UCSD-AML1 (cell line): ENCODE measurements around the gene ASL.
"Not testable (repeated sequence)": the region's sequence is repeated elsewhere in the genome, so short reads cannot be mapped to it uniquely, and the experiment has no call there.

Experiments used
- DNase-seq: peaks from one replicate; lab custom pipeline; 2025; ENCODE audit not compliant: unreplicated experiment; lab: John Stamatoyannopoulos, UW

The ASL gene

DNA sequence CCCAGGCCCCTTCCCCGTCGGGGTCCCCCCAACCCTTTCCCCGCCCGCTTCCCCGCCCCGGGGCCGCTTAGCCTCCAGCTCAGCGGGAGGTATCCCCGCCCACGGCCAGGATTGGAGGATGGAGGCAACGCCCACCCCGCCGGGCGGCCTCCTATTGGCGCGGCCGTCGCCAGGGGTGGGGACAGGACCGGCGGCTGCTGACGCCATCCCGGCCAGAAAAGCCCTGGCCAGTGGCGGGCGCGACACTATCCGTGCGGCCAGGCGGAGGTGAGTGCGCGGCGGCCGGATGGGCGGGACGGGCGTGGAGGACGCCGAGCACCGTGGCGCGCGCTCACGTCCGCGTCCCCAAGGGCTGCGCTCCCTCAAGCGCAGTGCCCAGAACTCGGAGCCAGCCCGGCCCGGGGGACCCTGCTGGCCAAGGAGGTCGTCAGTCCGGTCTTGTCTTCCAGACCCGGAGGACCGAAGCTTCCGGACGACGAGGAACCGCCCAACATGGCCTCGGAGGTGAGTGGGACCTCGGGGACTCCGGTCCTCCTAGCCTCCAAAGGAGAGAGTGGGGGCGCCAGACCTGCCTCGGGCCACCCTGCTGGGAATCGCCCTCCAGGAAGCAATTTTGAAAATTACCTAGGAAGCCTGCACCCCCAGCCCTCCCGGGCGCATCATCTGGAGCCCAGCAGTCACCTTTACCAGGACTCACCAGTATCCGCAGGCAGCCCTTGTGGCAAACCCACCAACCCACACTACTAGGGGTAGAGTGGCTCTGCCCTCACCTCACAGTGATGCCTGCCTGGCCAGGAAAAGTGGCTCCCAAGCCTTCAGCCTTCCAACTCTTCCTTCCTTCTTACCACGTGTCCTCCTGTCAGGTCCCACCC lies at the start of gene ASL:
Gene ASL, plus strand, starts transcription at position 230 of the 872 bp plus-strand sequence. Its CDS starts 263 bp downstream, at position 493.
- peak; percentile 85 for DNase-seq

DNA sequence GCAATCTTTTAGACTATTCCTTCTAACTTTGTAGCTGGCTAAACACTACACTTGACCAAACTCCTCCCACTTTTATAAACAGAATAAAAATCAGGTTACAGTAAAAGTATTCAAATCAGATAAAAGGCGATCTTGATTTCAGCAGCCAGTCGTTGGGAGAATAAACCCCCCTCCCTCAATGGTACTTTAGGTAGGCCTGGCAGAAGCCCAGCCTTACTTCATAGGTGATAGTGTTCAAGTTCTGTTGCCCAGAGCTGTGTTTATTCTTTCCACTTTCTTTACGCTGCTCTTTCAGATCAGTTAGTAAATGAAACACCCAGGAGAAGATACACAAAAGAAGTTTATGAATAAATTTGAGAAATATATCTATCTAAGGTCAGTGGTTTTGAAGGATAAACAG lies 47.3 kb upstream of the ASL start:
- DNase-seq, result not testable (repeated sequence)

DNA sequence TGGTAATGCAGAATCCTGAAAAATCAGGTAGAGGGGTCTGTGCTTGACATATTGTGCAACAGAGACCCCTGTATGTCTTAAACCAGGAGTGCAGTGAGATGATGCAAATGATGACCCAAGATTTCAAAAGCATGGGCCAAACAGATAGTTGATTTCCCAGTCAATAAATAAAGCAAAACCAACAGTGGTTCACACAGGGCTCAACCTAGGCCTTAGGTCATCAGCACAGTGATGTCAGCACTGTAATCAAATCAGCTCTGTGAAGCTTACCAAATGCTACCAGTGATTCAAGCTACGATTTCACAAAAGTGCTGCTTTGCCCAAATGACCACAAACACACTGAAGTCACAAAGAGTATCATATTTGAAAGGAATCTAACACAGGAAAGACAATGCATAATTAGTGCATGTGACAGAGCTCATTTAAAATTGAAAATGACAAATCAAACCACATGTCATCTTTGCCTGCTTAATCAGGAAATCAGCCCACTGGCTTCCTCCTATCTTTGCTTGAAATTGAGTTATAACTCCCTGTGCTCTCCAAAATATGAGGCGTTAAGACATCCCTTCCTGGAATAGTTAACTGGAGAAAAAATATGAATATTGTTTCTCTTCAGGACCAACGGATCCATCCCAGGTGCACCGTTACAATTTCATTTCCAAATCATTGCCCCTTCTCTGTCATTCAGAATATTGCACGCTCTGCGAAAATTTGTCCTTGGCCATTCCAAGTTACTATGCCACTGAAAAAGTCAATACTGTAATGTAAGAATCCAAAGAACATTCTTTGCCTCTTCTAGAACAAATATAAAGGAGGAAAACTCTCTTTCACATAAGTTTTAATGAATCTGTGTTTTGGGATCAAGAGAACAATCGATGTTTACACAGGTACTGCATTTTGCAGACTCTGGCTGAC lies 41.9 kb upstream of the ASL start:
- DNase-seq, result no peak

DNA sequence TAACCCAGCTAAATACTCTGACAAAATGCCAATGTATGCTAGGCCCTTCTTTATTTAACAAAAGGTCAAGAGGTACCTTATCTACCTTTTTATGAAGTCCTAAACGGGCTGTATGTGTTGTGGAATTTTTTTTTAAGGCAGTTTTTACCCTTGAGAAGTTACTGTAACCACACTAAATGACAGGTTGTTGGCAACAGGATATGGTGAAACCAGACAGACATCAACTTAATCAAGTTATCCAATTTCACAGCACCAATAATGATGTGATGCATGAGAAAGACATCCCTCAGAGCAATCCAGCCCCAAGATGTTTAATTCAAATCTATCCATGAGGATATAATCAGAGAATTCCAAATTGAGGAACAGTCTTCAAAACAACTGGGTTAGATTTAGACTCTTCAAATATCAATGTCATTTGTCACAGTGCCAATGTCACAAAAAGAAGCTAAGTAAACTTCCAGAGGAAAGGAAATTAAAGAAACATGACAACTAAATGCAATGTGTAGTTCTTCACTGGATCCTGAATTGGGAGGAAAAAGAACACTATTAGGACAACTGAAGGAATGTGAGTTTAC lies 41.1 kb upstream of the ASL start:
- DNase-seq, result not testable (repeated sequence)

DNA sequence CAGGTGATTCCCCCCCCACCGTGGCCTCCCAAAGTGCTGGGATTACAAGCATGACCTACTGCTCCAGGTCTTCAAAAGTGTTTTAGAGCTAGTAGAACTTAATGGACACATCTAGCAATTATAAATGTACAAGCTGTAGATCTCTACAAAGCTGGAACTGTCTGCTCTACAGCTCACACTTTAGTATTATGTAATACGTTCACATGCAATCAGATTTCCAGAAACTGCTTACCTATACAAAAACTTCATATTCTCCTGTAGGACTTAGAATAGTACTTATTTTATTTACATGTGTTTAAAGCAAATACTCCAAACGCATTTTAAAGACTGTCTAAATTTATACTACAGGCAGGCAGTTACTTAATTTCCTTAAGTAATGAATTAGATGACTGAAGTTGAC lies 39.2 kb upstream of the ASL start:
- DNase-seq, result no peak

DNA sequence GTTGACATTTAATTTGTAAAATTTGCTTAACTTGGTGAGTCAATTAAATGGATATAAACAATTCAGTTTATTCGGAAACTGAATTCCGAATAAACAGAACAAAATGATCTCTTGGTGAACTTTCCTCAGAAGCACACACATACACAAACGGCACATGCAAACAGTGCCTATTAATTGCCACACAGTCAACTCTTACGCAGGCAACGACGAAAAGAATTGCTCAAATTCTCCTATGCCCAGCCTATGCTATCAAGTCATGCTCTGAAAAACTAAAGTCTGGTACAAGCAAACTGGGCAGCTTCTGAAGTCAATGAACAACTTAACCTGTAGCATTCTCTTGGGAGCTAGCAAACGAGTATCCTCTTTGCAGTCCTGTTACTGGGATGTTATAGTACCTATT lies 38.8 kb upstream of the ASL start:
- DNase-seq, result no peak

DNA sequence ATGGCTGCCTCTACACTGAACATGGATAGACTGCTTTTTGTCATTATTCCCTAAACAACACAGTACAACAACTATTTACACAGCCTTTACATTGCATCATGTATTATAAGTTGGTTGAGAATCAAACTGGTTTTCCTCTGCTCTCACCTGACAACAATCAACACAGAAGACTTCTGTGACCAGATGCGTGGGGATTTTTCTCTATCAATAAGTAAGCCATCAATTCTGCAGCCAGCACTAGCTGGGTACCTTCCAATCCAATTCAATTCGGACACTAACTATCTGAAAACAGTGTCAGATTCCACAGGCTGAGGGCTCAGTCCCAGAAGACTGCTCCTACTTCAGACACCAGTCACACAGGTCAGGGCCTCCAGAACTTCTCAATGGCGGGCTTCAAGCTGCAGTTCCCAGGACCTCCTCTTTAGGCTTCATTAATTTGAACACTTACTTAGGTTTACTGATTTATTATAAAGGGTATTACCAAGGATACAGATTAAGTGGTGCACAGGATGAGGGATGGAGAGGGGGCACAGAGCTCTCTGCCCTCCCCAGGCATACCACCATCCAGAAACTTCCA lies 36.4 kb upstream of the ASL start:
- DNase-seq, result no peak

DNA sequence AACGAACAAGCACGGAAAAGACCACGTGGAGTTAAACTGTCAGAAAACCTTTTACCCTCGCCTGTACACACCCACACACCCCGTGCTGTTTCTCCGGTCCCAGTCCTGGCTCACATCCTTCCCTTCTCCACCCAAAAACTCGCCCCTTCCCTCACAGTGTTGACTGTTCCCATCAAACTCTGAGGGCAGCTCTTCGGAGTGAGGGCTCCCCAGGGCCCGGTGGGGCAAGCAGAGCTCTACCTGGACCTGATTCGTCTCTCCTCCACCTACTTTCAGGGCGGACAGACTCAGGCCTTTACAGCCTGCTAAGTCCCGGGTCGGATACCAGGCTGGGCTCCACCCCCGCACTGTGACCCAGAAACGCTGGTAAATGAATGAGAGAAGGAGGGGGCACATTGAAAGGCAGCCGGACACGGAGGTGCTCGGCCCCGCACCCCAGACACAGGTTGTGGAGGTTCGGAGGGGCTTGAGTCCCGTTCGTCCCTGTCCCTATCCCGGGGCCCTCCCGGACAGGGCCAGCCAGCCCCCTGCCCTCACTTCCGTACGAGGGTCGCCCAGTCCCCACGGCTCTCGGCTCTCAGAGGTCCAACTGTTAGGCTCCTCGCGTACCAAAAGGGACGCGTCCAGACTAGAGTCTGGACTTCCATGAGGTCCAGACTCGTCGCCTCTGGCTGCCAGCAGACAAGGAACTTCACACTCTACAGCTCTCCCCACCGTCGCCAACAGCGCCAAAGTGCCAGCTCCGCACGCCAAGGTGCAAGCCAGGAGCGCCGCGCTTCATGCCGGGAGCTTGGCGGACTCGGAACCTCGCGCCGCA lies 31.7 kb upstream of the ASL start:
- DNase-seq, result no peak

DNA sequence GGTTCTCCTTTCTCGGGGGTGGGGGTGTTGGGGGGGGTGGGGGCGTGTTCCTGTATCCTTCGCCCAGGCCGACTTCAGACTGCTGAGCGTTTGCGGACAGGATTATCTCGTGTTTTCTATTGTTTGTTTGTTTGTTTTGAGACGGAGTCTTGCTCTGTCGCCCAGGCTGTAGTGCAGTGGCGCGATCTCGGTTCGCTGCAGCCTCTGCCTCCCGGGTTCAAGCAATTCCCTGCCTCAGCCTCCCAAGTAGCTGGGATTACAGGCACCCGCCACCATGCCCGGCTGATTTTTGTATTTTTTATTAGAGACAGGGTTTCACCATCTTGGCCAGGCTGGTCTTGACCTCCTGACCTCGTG lies 31.1 kb upstream of the ASL start:
- DNase-seq, result not testable (repeated sequence)

DNA sequence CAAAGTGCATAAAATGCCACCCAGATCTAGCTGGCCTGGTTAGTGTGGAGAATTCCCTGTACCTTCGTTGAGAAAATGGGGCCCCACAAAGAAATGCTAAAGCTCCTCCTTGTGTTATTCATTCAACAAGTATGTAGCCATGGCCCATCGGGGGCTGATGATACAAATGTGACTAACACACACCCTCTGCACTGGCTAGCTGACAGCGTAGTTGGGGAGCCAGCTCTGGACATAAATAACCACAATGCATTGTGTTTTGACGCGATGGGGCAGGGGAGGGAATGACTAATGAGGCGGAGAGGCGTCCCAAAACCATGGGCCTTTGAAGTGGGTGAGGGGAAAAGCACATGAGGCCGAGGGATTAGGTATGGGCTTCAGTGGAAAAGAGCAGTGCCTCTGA lies 28.2 kb upstream of the ASL start:
- no peak for DNase-seq

DNA sequence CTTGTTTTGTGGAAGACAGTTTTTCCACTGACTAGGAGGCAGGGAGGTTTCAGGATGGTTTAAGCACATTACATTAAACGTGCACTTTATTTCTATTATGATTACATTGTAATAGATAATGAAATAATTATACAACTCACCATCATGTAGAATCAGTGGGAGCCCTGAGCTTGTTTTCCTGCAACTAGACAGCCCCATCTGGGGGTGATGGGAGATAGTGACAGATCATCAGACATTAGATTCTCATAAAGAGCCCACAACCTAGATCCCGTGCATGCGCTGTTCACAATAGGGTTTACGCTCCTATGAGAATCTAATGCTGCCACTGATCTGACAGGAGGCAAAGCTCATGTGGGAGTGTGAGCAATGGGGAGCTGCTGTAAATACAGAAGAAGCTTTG lies 25.7 kb upstream of the ASL start:
- not testable (repeated sequence) for DNase-seq

DNA sequence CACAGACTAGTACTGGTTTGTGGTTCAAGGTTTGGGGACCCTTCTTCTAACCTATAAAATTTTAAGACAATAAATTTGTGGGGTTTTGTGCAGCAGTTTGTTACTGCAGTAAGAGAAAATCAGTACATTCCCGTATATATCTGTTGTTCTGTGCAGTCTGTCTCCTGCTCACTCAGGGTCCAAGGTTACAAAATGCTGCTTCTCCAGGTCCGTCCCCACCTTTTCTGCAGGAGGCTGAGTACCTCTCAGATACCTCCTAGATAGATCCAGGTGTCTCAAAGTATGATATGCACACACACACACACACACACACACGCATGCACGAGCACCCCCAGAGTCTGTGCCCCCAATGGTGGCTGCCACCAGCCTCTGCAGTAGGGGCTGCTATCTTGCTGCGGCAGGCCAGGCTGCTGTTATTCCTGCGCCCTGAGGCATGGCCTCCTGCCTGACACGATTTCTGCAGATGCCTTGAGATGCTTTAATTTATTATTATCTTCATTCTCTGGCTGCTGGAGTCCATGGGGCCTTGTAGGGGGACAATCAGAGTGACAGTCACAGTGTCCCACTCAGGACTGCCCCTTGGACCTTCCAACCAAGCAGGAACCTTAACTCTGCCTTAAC lies 25.2 kb upstream of the ASL start:
- no peak for DNase-seq

DNA sequence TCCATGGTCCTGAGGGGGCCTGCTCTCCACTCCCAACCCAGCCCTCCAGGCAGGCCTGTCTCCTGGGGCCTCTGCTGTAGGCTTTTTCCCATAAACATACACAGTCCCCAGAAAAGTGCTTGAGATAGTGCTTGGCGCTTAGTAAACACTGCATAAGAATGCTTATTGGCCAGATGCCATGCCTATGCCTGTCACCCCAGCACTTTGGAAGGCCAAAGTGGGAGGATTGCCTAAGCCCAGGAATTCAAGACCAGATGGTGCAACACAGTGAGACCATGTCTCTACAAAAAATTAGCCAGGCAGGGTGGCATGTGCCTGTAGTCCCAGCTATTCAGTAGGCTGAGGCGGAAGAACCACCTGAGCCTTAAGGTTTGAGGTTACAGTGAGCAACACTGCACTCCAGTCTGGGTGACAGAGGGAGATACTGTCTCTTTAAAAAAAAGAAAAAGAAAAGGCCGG lies 24.6 kb upstream of the ASL start:
- DNase-seq, result no peak

DNA sequence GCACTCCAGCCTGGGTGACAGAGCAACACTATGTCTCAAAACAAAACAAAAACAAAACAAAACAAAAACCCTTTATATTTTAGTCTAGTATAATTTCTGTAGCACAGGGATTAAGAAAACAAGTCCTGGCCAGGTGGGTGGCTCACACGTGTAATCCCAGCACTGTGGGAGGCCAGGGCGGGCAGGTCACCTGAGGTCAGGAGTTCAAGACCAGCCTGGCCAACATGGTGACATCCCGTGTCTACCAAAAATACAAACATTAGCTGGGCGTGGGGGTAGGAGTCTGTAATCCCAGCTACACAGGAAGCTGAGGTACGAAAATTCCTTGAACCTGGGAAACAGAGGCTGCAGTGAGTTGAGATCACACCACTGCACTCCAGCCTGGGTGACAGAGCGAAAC lies 23.2 kb upstream of the ASL start:
- DNase-seq, result no peak

DNA sequence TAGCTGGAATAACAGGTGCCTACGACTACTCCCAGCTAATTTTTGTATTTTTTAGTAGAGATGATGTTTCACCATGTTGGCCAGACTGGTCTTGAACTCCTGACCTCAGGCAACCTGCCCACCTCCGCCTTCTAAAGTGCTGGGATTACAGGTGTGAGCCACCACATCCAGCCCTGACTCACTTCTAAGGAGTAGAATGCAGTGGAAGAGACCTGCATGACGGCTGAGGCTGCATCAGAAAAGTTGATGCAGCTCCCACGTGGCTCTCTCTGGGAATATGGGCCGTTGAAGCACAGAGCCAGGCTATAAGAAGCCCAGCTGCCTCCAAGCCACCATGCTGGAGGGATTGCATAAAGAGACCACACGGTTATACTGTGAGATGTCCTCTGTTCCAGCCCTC lies 21.6 kb upstream of the ASL start:
- no peak for DNase-seq

DNA sequence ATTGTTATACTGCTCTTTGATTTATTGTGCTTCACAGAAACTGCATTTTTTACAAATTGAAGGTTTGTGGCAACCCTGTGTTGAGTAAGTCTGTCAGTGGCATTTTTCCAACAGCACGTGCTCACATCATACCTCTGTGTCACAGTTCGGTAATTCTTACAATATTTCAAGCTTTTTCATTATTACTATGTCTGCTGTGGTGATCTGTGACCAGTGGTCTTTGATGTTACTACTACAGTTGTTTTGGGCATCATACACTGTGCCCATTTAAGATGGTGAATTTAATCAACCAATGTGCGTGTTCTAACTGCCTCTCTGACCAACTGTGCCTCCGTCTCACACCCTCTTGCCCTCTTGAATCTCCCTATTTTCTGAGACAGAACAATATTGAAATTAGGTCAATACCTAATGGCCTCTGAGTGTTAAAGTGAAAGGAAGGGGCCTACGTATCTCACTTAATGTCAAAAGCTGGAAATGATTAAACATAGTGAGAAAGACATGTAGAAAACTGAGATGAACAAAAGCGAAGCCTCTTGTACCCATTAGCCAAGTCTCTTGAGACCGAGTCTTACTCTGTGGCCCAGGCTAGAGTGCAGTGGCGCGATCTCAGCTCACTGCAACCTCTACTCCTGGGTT lies 20.2 kb upstream of the ASL start:
- DNase-seq, result no peak

DNA sequence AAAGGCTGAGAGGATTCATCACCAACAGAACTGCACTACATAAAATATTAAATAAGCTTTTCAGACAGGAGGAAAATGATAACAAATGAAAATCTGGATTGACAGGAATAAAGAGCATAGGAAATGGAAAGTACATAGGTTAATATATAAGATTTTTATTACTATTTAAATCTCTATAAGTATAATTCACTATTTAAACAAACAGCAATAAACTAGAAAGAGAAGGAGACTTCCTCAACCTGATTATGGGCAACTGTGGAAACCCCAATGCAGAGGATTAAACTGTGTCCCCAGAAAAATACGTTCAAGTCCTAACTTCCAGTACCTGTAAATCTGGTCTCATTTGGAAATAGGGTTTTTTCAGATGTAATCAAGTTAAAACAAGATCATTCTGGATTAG lies 14.8 kb upstream of the ASL start:
- no peak for DNase-seq

DNA sequence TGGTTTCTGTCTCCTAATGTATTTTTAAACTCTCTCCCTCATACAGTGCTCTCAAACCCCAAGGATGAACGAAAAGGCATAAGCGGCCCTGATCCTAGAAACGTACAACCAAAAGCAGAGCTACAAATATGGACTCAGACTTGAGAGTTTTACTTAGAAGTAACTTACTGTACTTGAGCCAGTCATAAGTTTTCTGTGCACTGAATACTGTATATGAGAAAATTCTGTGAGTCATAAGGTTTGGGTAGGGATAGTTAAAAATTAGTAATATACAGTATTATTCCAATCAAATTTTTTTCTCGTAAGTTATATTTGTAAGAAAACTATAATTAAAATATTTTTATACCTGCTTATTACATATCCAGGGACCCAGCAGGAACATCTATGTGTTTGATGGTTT lies 5.9 kb upstream of the ASL start:
- DNase-seq, result no peak

DNA sequence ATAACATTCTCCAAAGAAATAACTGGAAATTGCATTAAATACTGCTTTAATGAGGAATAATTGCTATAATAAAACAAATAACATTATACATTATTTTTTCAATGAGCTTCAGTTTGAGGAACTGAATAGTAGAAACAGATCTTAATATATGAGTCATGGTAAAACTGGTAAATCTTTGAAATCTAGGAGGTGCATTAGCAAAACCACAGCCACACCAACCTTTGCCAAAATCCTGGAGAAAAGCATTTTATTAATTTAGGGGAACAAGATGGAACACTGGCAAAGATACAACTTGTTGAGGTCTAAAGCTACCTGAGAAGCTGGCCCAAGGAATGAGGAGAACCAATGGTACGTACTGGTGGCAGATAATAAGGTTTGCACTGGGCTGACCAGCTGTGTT lies 5.4 kb upstream of the ASL start:
- DNase-seq, result no peak

DNA sequence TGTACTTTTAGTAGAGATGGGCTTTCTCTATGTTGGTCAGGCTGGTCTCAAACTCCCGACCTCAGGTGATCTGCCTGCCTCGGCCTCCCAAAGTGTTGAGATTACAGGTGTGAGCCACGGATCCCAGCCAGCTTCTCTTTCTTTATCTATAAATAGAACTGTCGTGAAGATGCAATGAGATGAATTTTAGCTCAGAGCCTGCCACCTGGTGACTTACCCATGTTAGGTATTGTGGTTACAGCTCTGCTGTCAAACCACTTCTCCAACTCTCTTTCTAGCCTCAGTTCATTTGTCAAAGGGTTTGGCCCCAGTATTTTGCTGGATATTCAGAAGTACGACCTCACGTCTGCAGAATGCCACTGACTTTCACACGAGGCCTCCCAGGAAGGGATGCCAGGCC lies 3.4 kb upstream of the ASL start:
- DNase-seq, result not testable (repeated sequence)
